Measurements from ENCODE around the gene ACP2.

- no peak for TF ChIP-seq CTCF (IDR thresholded peaks at IDR 0.05)
- peak in 1 of 2 donors; percentile 66 for TF ChIP-seq POLR2AphosphoS5 (IDR thresholded peaks at IDR 0.05; ENCODE audit: insufficient read depth in 1 of 2, low read depth in 1 of 2)
These were observed 21.3 kb upstream of the ACP2 start, which contains the start of gene MADD for GRCh38 chr11:47269829-47270305.
